Activated naive CD4-positive, alpha-beta T cell treated with anti-CD3 and anti-CD28 coated beads for 36 hours (primary cell): ENCODE results near the gene B9D1. TPM values are rescaled to one million over a fixed set of nuclear protein-coding genes. Genes with fewer than 3 reads are reported as not detected.

Experiments
- CTCF ChIA-PET: fragments of 350-600 bp; sonication (Branson Sonifier 250); formaldehyde crosslinking; loops from one replicate; lab custom pipeline; 2021; ENCODE audit warnings: antibody characterized with exemption; lab: Charles Lee
- DNase-seq: peaks from one replicate; pipeline ENCODE4 v3.0.0-alpha.2; 2020
- H3K27ac Mint-ChIP-seq: one replicate; pipeline ENCODE4 v1.8.0; 2021; ENCODE audit warnings: mild to moderate bottlenecking, mixed read lengths
- H3K27me3 Mint-ChIP-seq: one replicate; pipeline ENCODE4 v1.8.0; 2021; ENCODE audit warnings: low read depth, mixed read lengths
- H3K36me3 Mint-ChIP-seq: one replicate; pipeline ENCODE4 v1.8.0; 2021; ENCODE audit warnings: low read depth, mixed read lengths
- H3K4me1 Mint-ChIP-seq: one replicate; pipeline ENCODE4 v1.8.0; 2021; ENCODE audit warnings: low read depth, mixed read lengths
- H3K4me3 Mint-ChIP-seq: one replicate; pipeline ENCODE4 v1.8.0; 2021; ENCODE audit warnings: mild to moderate bottlenecking, moderate library complexity, mixed read lengths
- H3K9me3 Mint-ChIP-seq: one replicate; pipeline ENCODE4 v1.8.0; 2021; ENCODE audit warnings: mixed read lengths
- intact Hi-C: fragments of 100-400 bp; cut with micrococcal nuclease; formaldehyde crosslinking; loops from one replicate; pipeline ENCODE4 v1.15.1; 2023
- total RNA-seq, 2 experiments: library from RNA; stranded (reverse); gene quantifications; one replicate each; pipeline ENCODE4 v1.2.3, GENCODE V29; 2021

Gene B9D1
- total RNA-seq, 2 experiments from 2014 or later, result 8.7 TPM

GRCh38 chr17:19345486-19346350 lies 16.8 kb downstream of the B9D1 start:
- peaks cover 9% of the 10 kb centered on the region for H3K27me3 Mint-ChIP-seq
- DNase-seq, result no peak
- H3K4me3 Mint-ChIP-seq, result no peak overlapping the region
- no peak overlapping the region for H3K27ac Mint-ChIP-seq
- intact Hi-C loops, result no loop called here
- CTCF ChIA-PET, result no interaction called here
- no peaks in the 10 kb centered on the region for H3K9me3 Mint-ChIP-seq
- no peaks in the 10 kb centered on the region for H3K4me1 Mint-ChIP-seq
- H3K36me3 Mint-ChIP-seq, result no peaks in the 10 kb centered on the region

GRCh38 chr17:19345067-19345460 lies 17.5 kb downstream of the B9D1 start:
- H3K36me3 Mint-ChIP-seq, result no peaks in the 10 kb centered on the region
- H3K4me3 Mint-ChIP-seq, result no peak overlapping the region
- H3K27ac Mint-ChIP-seq, result no peak overlapping the region
- peaks cover 9% of the 10 kb centered on the region for H3K27me3 Mint-ChIP-seq
- DNase-seq, result no peak
- intact Hi-C loops, result no loop called here
- no peaks in the 10 kb centered on the region for H3K9me3 Mint-ChIP-seq
- H3K4me1 Mint-ChIP-seq, result no peaks in the 10 kb centered on the region
- CTCF ChIA-PET, result no interaction called here

- Mint-ChIP-seq H3K4me3 (no peak overlapping the region), H3K27ac (no peak overlapping the region), H3K4me1 (no peaks in the 10 kb centered on the region), H3K9me3 (no peaks in the 10 kb centered on the region), H3K27me3 (peaks cover 9% of the 10 kb centered on the region), H3K36me3 (no peaks in the 10 kb centered on the region)
- no peak for DNase-seq
- intact Hi-C loops, result no loop called here
- CTCF ChIA-PET, result no interaction called here
Observed at GRCh38 chr17:19344311-19345066, 18.0 kb downstream of the B9D1 start.

- Mint-ChIP-seq H3K27me3 (peaks cover 12% of the 10 kb centered on the region), H3K4me3 (no peak overlapping the region), H3K9me3 (no peaks in the 10 kb centered on the region), H3K36me3 (no peaks in the 10 kb centered on the region), H3K4me1 (no peaks in the 10 kb centered on the region), H3K27ac (no peak overlapping the region)
- no peak for DNase-seq
- CTCF ChIA-PET, result interaction anchor here (1.4 kb wide), 1 partner anchor 104 kb away, joined by 4 read pairs; no protein-coding TSS in a partner anchor
- intact Hi-C loops, result no loop called here
Observed at GRCh38 chr17:19343671-19344151, 18.8 kb downstream of the B9D1 start.

- H3K4me1 Mint-ChIP-seq, result no peaks in the 10 kb centered on the region
- DNase-seq, result no peak
- H3K27ac Mint-ChIP-seq, result no peak overlapping the region
- no peak overlapping the region for H3K4me3 Mint-ChIP-seq
- no peaks in the 10 kb centered on the region for H3K9me3 Mint-ChIP-seq
- no peaks in the 10 kb centered on the region for H3K36me3 Mint-ChIP-seq
- H3K27me3 Mint-ChIP-seq, result peaks cover 12% of the 10 kb centered on the region
- intact Hi-C loops, result no loop called here
- CTCF ChIA-PET, result interaction anchor here (1.4 kb wide), 1 partner anchor 105 kb away, joined by 4 read pairs; no protein-coding TSS in a partner anchor
Observed at GRCh38 chr17:19343256-19343630, 19.3 kb downstream of the B9D1 start.

- Mint-ChIP-seq H3K9me3 (no peaks in the 10 kb centered on the region), H3K4me3 (no peak overlapping the region), H3K27ac (no peak overlapping the region), H3K27me3 (peaks cover 12% of the 10 kb centered on the region), H3K36me3 (no peaks in the 10 kb centered on the region), H3K4me1 (no peaks in the 10 kb centered on the region)
- no peak for DNase-seq
- CTCF ChIA-PET, result interaction anchor here (1.4 kb wide), 1 partner anchor 105 kb away, joined by 4 read pairs; no protein-coding TSS in a partner anchor
- intact Hi-C loops, result no loop called here
Observed at GRCh38 chr17:19342611-19343255, 19.8 kb downstream of the B9D1 start.

- intact Hi-C loops, result no loop called here
- no peaks in the 10 kb centered on the region for H3K4me1 Mint-ChIP-seq
- H3K9me3 Mint-ChIP-seq, result no peaks in the 10 kb centered on the region
- no peak for DNase-seq
- peak overlapping the region; percentile 12 for H3K27ac Mint-ChIP-seq
- peaks cover 15% of the 10 kb centered on the region for H3K27me3 Mint-ChIP-seq
- no peaks in the 10 kb centered on the region for H3K36me3 Mint-ChIP-seq
- no peak overlapping the region for H3K4me3 Mint-ChIP-seq
- CTCF ChIA-PET, result interaction anchor here (1.4 kb wide), 1 partner anchor 106 kb away, joined by 4 read pairs; no protein-coding TSS in a partner anchor
Observed at GRCh38 chr17:19341641-19342610, 20.6 kb downstream of the B9D1 start.

GRCh38 chr17:19341211-19341631 lies 21.3 kb downstream of the B9D1 start:
- no peak overlapping the region for H3K4me3 Mint-ChIP-seq
- no peaks in the 10 kb centered on the region for H3K36me3 Mint-ChIP-seq
- peaks cover 16% of the 10 kb centered on the region for H3K27me3 Mint-ChIP-seq
- no peak for DNase-seq
- no peak overlapping the region for H3K27ac Mint-ChIP-seq
- no peaks in the 10 kb centered on the region for H3K4me1 Mint-ChIP-seq
- H3K9me3 Mint-ChIP-seq, result no peaks in the 10 kb centered on the region
- intact Hi-C loops, result no loop called here
- CTCF ChIA-PET, result no interaction called here

GRCh38 chr17:19339341-19339815 lies 23.1 kb downstream of the B9D1 start:
- Mint-ChIP-seq H3K36me3 (no peaks in the 10 kb centered on the region), H3K27ac (no peak overlapping the region), H3K4me1 (no peaks in the 10 kb centered on the region), H3K27me3 (peaks cover 20% of the 10 kb centered on the region), H3K4me3 (no peak overlapping the region), H3K9me3 (no peaks in the 10 kb centered on the region)
- intact Hi-C loops, result no loop called here
- CTCF ChIA-PET, result interaction anchor here (1.6 to 2.1 kb wide), 2 partner anchors 8 to 17 kb away, joined by 3 to 11 read pairs; no protein-coding TSS in a partner anchor
- no peak for DNase-seq

GRCh38 chr17:19338031-19338990 lies 24.2 kb downstream of the B9D1 start:
- CTCF ChIA-PET, result interaction anchor here (0.5 to 2.1 kb wide), 8 partner anchors 9 to 473 kb away, joined by 3 to 11 read pairs (median 3); partner anchors contain the start of gene MAPK7
- Mint-ChIP-seq H3K4me1 (peaks cover 2% of the 10 kb centered on the region), H3K27me3 (peaks cover 20% of the 10 kb centered on the region), H3K27ac (no peak overlapping the region), H3K36me3 (no peaks in the 10 kb centered on the region), H3K4me3 (no peak overlapping the region), H3K9me3 (no peaks in the 10 kb centered on the region)
- peak; percentile 77 for DNase-seq
- intact Hi-C loops, result no loop called here
